ENCODE measurements around the gene NCOA4. TPM values are rescaled to one million over a fixed set of nuclear protein-coding genes. Genes with fewer than 3 reads are reported as not detected.
"Not testable (repeated sequence)": the region's sequence is repeated elsewhere in the genome, so short reads cannot be mapped to it uniquely, and the experiment has no call there.

Gene NCOA4
- total RNA-seq, 1 experiment from 2014 or later: 68.0 TPM

- no peak for ATAC-seq
These were observed 29.9 kb downstream of the NCOA4 start for GRCh38 chr10:46000538-46000937.

GRCh38 chr10:45999955-46000354 is 30.5 kb downstream of the NCOA4 start:
- ATAC-seq; BruUV-seq (replicated peaks); H3K9ac ChIP-seq (ENCODE audit: low read length); H3K9me2 ChIP-seq (ENCODE audit: insufficient read depth); H3K4me3 ChIP-seq (replicated peaks in 1 of 2; ENCODE audit: low read depth in 1 of 2, low read length in 2 of 2); intact Hi-C loops (cut with micrococcal nuclease); H4K20me1 ChIP-seq (ENCODE audit: insufficient read depth); H3K9me3 ChIP-seq (ENCODE audit: control insufficient read depth in 1 of 2, insufficient read depth in 1 of 2, low read depth in 1 of 2, low read length in 2 of 2); CTCF ChIA-PET; RAD21 ChIA-PET (ENCODE audit: low non-redundant PET in 1 of 2, low total read pairs in 2 of 2, uncharacterized antibody in 2 of 2, unreplicated experiment in 2 of 2); POLR2A ChIA-PET; H3K4me1 ChIP-seq (ENCODE audit: control insufficient read depth in 1 of 2, insufficient read depth in 2 of 2, low read length in 2 of 2); H3K27ac ChIP-seq (ENCODE audit: low read depth, low read length); H2AFZ ChIP-seq (ENCODE audit: low read depth, low read length, poor library complexity, severe bottlenecking); H3K4me2 ChIP-seq (ENCODE audit: low read length); H3K27me3 ChIP-seq (ENCODE audit: insufficient read depth, low read length); DNase-seq (ENCODE audit: low read depth, low spot score): not testable (repeated sequence)
- H3K36me3 ChIP-seq (ENCODE audit: control insufficient read depth in 1 of 2, insufficient read depth in 2 of 2, low read length in 2 of 2): peaks cover 24 to 64% of the 10 kb centered on the region in 2 experiments
- peaks cover 54% of the 10 kb centered on the region for H3K79me2 ChIP-seq (ENCODE audit: insufficient read depth, low read length)

More at GRCh38 chr10:46000538-46000937, 29.9 kb downstream of the NCOA4 start:
- Histone ChIP-seq H3K79me2 (ENCODE audit: insufficient read depth, low read length) (peaks cover 54% of the 10 kb centered on the region), H3K36me3 (ENCODE audit: control insufficient read depth in 1 of 2, insufficient read depth in 2 of 2, low read length in 2 of 2) (peaks cover 29 to 70% of the 10 kb centered on the region in 2 experiments), H2AFZ (ENCODE audit: low read depth, low read length, poor library complexity, severe bottlenecking) (no peak overlapping the region), H3K4me1 (ENCODE audit: control insufficient read depth in 1 of 2, insufficient read depth in 2 of 2, low read length in 2 of 2) (no peaks in the 10 kb centered on the region), H4K20me1 (ENCODE audit: insufficient read depth) (peaks cover 8% of the 10 kb centered on the region; the same call in 1 of the 2 replicates), H3K9me3 (ENCODE audit: control insufficient read depth in 1 of 2, insufficient read depth in 1 of 2, low read depth in 1 of 2, low read length in 2 of 2) (no peaks in the 10 kb centered on the region), H3K9ac (ENCODE audit: low read length) (no peak overlapping the region), H3K9me2 (ENCODE audit: insufficient read depth) (no peaks in the 10 kb centered on the region), H3K4me3 (replicated peaks in 1 of 2; ENCODE audit: low read depth in 1 of 2, low read length in 2 of 2) (no peak overlapping the region), H3K27me3 (ENCODE audit: insufficient read depth, low read length) (no peaks in the 10 kb centered on the region), H3K27ac (ENCODE audit: low read depth, low read length) (no peak overlapping the region), H3K4me2 (ENCODE audit: low read length) (no peak overlapping the region)
- intact Hi-C loops (cut with micrococcal nuclease): no loop called here
- ChIA-PET CTCF (no interaction called here), RAD21 (ENCODE audit: low non-redundant PET in 1 of 2, low total read pairs in 2 of 2, uncharacterized antibody in 2 of 2, unreplicated experiment in 2 of 2) (no interaction called here), POLR2A (no interaction called here)
- no TSS peak for BruUV-seq (replicated peaks)
- TF ChIP-seq ELF1 (IDR thresholded peaks at IDR 0.05; ENCODE audit: borderline replicate concordance, low read depth): no peak
- no peak for TF ChIP-seq YY1 (IDR thresholded peaks at IDR 0.05; ENCODE audit: extremely low read depth, insufficient replicate concordance, low read depth, low read length)
- no peak for TF ChIP-seq SIN3A (IDR thresholded peaks at IDR 0.05; ENCODE audit: low read depth)
- TF ChIP-seq, protein P1, sequence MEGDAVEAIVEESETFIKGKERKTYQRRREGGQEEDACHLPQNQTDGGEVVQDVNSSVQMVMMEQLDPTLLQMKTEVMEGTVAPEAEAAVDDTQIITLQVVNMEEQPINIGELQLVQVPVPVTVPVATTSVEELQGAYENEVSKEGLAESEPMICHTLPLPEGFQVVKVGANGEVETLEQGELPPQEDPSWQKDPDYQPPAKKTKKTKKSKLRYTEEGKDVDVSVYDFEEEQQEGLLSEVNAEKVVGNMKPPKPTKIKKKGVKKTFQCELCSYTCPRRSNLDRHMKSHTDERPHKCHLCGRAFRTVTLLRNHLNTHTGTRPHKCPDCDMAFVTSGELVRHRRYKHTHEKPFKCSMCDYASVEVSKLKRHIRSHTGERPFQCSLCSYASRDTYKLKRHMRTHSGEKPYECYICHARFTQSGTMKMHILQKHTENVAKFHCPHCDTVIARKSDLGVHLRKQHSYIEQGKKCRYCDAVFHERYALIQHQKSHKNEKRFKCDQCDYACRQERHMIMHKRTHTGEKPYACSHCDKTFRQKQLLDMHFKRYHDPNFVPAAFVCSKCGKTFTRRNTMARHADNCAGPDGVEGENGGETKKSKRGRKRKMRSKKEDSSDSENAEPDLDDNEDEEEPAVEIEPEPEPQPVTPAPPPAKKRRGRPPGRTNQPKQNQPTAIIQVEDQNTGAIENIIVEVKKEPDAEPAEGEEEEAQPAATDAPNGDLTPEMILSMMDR (IDR thresholded peaks at IDR 0.05 in 2 of 3, conservative IDR thresholded peaks at IDR 0.05 in 1 of 3; ENCODE audit: borderline replicate concordance in 1 of 3, insufficient read depth in 1 of 3, low read depth in 2 of 3, low read length in 2 of 3): no peak
- TF ChIP-seq, protein P2, sequence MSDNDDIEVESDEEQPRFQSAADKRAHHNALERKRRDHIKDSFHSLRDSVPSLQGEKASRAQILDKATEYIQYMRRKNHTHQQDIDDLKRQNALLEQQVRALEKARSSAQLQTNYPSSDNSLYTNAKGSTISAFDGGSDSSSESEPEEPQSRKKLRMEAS (IDR thresholded peaks at IDR 0.05): no peak
- DNase-seq (ENCODE audit: low read depth, low spot score): no peak

All from HCT116 (cell line).